Stimulated activated CD8-positive, alpha-beta memory T cell treated with anti-CD3 and anti-CD28 coated beads, Interleukin-2, amount 100 ng/mL, for 1 hour (primary cell): ENCODE results near the gene NAP1L1.
A peak's percentile ranks its signal among the peaks of the same experiment; 100 is the strongest.

Experiments
- DNase-seq, 2 donors: peaks; one replicate each; pipeline ENCODE4 v3.0.0-alpha.2; 2020; ENCODE audit warnings: low read depth in 2 of 2

Gene NAP1L1

GRCh38 chr12:76038176-76038575 is 46.3 kb downstream of the NAP1L1 start:
- no peak for DNase-seq

- no peak for DNase-seq
Observed at GRCh38 chr12:76037130-76038103, 47.1 kb downstream of the NAP1L1 start.

GRCh38 chr12:76035045-76035444 is 49.4 kb downstream of the NAP1L1 start:
- no peak for DNase-seq

GRCh38 chr12:76033081-76034011 is 51.1 kb downstream of the NAP1L1 start:
- no peak for DNase-seq

GRCh38 chr12:76032043-76032981 is 52.2 kb downstream of the NAP1L1 start:
- DNase-seq, result no peak

GRCh38 chr12:76031414-76032042 is 53.0 kb downstream of the NAP1L1 start, which contains the start of gene PHLDA1:
Gene PHLDA1, minus strand, starts transcription at chr12:76031776.
- DNase-seq, result peak; percentile 86 to 90

- no peak for DNase-seq
Observed at GRCh38 chr12:76031081-76031413, 53.4 kb downstream of the NAP1L1 start.

- no peak for DNase-seq
Observed at GRCh38 chr12:76030341-76031080, 54.0 kb downstream of the NAP1L1 start.

- no peak for DNase-seq
Observed at GRCh38 chr12:76029982-76030340, 54.5 kb downstream of the NAP1L1 start.

GRCh38 chr12:76028571-76029277 is 55.8 kb downstream of the NAP1L1 start:
- no peak for DNase-seq

GRCh38 chr12:76026643-76027063 is 57.8 kb downstream of the NAP1L1 start:
- DNase-seq, result no peak

- DNase-seq, result no peak
Observed at GRCh38 chr12:76025601-76026575, 58.6 kb downstream of the NAP1L1 start.

- no peak for DNase-seq
Observed at GRCh38 chr12:76024942-76025600, 59.4 kb downstream of the NAP1L1 start.

- no peak for DNase-seq
Observed at GRCh38 chr12:76024102-76024781, 60.2 kb downstream of the NAP1L1 start.

GRCh38 chr12:76023069-76023690 is 61.3 kb downstream of the NAP1L1 start:
- no peak for DNase-seq

GRCh38 chr12:76022506-76022905 is 62.0 kb downstream of the NAP1L1 start:
- no peak for DNase-seq
